HCT116 (cell line): ENCODE results near the gene MICAL3. TPM values are rescaled to one million over a fixed set of nuclear protein-coding genes. Genes with fewer than 3 reads are reported as not detected.

Source experiments
- ATAC-seq: fragments of 200-7000 bp; cut with Tn5 transposase; 2 replicates; pipeline ENCODE4 v1.9.1; 2020; ENCODE audit warnings: mild to moderate bottlenecking, moderate library complexity
- BruUV-seq: library from RNA; stranded (reverse); fragments of 400-500 nt; replicated peaks from 2 replicates; lab custom pipeline; 2021; lab: Mats Ljungman, UMichigan
- CTCF ChIA-PET: fragments of 300-600 bp; sonication (Branson Sonifier 250); formaldehyde crosslinking; loops from one replicate; lab custom pipeline; 2021; ENCODE audit warnings: antibody characterized with exemption; lab: Charles Lee
- POLR2A ChIA-PET: fragments of 300-600, 350-600 bp; sonication (Branson Sonifier 250); formaldehyde crosslinking; loops from one replicate; lab custom pipeline; 2021; ENCODE audit warnings: antibody characterized with exemption; lab: Charles Lee
- RAD21 ChIA-PET, 2 experiments: fragments of 300-600 bp; sonication (Branson Sonifier 250); formaldehyde crosslinking; loops; one replicate each; lab custom pipeline; 2023; ENCODE audit warnings: low total read pairs in 2 of 2; ENCODE audit not compliant: uncharacterized antibody in 2 of 2, unreplicated experiment in 2 of 2, low non-redundant PET in 1 of 2; lab: Charles Lee
- DNase-seq: peaks from one replicate; pipeline ENCODE4 v3.0.0-alpha.2; 2010; ENCODE audit warnings: low read depth, low spot score
- H2AFZ ChIP-seq: fragments of 200-600 bp; shearing (Covaris generic), sonication (generic); 2 replicates; pipeline ENCODE4 v1.6.1; 2017; ENCODE audit warnings: low read depth, mixed run types, mixed read lengths, antibody characterized with exemption, low read length; ENCODE audit not compliant: poor library complexity, severe bottlenecking
- H3K27ac ChIP-seq: 2 replicates; pipeline ENCODE4 v1.5.1; 2012; ENCODE audit warnings: low read depth, low read length
- H3K27me3 ChIP-seq: fragments of 200-600 bp; sonication (generic); 2 replicates; pipeline ENCODE4 v1.6.1; 2016; ENCODE audit warnings: mixed run types, low read length, mixed read lengths; ENCODE audit not compliant: insufficient read depth
- H3K36me3 ChIP-seq, 2 experiments: fragments of 200-500 bp in 1 of 2; fragments of 200-600 bp in 1 of 2; sonication (Bioruptor generic) in 1 of 2; sonication (generic) in 1 of 2; 2 replicates each; pipeline versions ENCODE4 v1.5.1 to v1.6.1; 2014 to 2016; ENCODE audit warnings: low read length in 2 of 2, inconsistent platforms in 1 of 2, mixed read lengths in 1 of 2, mixed run types in 1 of 2; ENCODE audit not compliant: insufficient read depth in 2 of 2, control insufficient read depth in 1 of 2
- H3K4me1 ChIP-seq, 2 experiments: fragments of 200-600 bp in 1 of 2; sonication (generic) in 1 of 2; 2 replicates each; pipeline versions ENCODE4 v1.5.1 to v1.6.1; 2012 to 2017; ENCODE audit warnings: low read length in 2 of 2, inconsistent platforms in 1 of 2, mild to moderate bottlenecking in 1 of 2, mixed read lengths in 1 of 2, mixed run types in 1 of 2, moderate library complexity in 1 of 2; ENCODE audit not compliant: insufficient read depth in 2 of 2, control insufficient read depth in 1 of 2
- H3K4me2 ChIP-seq: fragments of 200-600 bp; sonication (generic); 2 replicates; pipeline ENCODE4 v1.6.1; 2017; ENCODE audit warnings: mixed run types, low read length, mixed read lengths
- H3K4me3 ChIP-seq, 2 experiments: fragments of 200-600 bp in 1 of 2; sonication (generic) in 1 of 2; replicated peaks in 1 of 2; 2 replicates each; pipeline ENCODE4 v1.5.1; 2011 to 2016; ENCODE audit warnings: low read length in 2 of 2, control low read depth in 1 of 2, low read depth in 1 of 2, mild to moderate bottlenecking in 1 of 2, mixed read lengths in 1 of 2, mixed run types in 1 of 2
- H3K79me2 ChIP-seq: fragments of 200-600 bp; sonication (generic); 2 replicates; pipeline ENCODE4 v1.6.1; 2017; ENCODE audit warnings: mild to moderate bottlenecking, mixed run types, low read length, moderate library complexity, mixed read lengths; ENCODE audit not compliant: insufficient read depth
- H3K9ac ChIP-seq: fragments of 200-600 bp; sonication (generic); 2 replicates; pipeline ENCODE4 v1.6.1; 2016; ENCODE audit warnings: low read length, mixed read lengths
- H3K9me2 ChIP-seq: fragments of 200-600 bp; sonication (generic), shearing (Covaris generic); 2 replicates; pipeline ENCODE4 v1.6.1; 2017; ENCODE audit warnings: mixed run types, mild to moderate bottlenecking, moderate library complexity; ENCODE audit not compliant: insufficient read depth
- H3K9me3 ChIP-seq, 2 experiments: fragments of 200-500 bp in 1 of 2; fragments of 200-600 bp in 1 of 2; sonication (Bioruptor generic) in 1 of 2; sonication (generic) in 1 of 2; 2 replicates each; pipeline ENCODE4 v1.6.1; 2014 to 2017; ENCODE audit warnings: low read length in 2 of 2, mixed read lengths in 2 of 2, inconsistent platforms in 1 of 2, low read depth in 1 of 2, mild to moderate bottlenecking in 1 of 2, mixed run types in 1 of 2, moderate library complexity in 1 of 2; ENCODE audit not compliant: control insufficient read depth in 1 of 2, insufficient read depth in 1 of 2
- H4K20me1 ChIP-seq: fragments of 200-600 bp; sonication (generic), shearing (Covaris generic); 2 replicates; pipeline ENCODE4 v1.6.1; 2017; ENCODE audit warnings: mixed run types, mild to moderate bottlenecking, moderate library complexity; ENCODE audit not compliant: insufficient read depth
- CBX3 ChIP-seq: IDR thresholded peaks from 2 replicates; pipeline ENCODE4 v1.6.1; 2012; ENCODE audit warnings: low read depth
- CEBPB ChIP-seq: IDR thresholded peaks from 2 replicates; pipeline ENCODE4 v1.6.1; 2012; ENCODE audit warnings: low read depth
- EGR1 ChIP-seq: IDR thresholded peaks from 2 replicates; pipeline ENCODE4 v1.6.1; 2012; ENCODE audit warnings: low read depth
- EZH2phosphoT487 ChIP-seq: fragments of 200-600 bp; IDR thresholded peaks from 2 replicates; pipeline ENCODE4 v1.6.1; 2018; ENCODE audit warnings: antibody characterized with exemption, borderline replicate concordance
- POLR2A ChIP-seq: IDR thresholded peaks from 2 replicates; pipeline ENCODE4 v1.7.0; 2011; ENCODE audit warnings: borderline replicate concordance; ENCODE audit not compliant: insufficient read depth, insufficient read length; ENCODE audit errors: extremely low read depth
- RAD21 ChIP-seq: IDR thresholded peaks from 2 replicates; pipeline ENCODE4 v1.6.1; 2012; ENCODE audit warnings: low read depth, mild to moderate bottlenecking
- REST ChIP-seq: IDR thresholded peaks from 2 replicates; pipeline ENCODE4 v1.6.1; 2012; ENCODE audit warnings: low read depth
- SIN3A ChIP-seq: IDR thresholded peaks from 2 replicates; pipeline ENCODE4 v1.6.1; 2012; ENCODE audit warnings: low read depth
- SP1 ChIP-seq: IDR thresholded peaks from 2 replicates; pipeline ENCODE4 v1.6.1; 2012; ENCODE audit warnings: low read depth
- TCF7L2 ChIP-seq: IDR thresholded peaks from 2 replicates; pipeline ENCODE4 v1.7.0; 2011; ENCODE audit warnings: borderline replicate concordance, inconsistent platforms; ENCODE audit not compliant: insufficient read depth, insufficient read length; ENCODE audit errors: extremely low read depth
- ZFX ChIP-seq: fragments of 450-650 bp; IDR thresholded peaks from 2 replicates; pipeline ENCODE4 v1.6.1; 2017
- ZNF274 ChIP-seq: fragments of 200-500 bp; sonication (Bioruptor generic); IDR thresholded peaks from 2 replicates; pipeline ENCODE4 v1.6.1; 2014; ENCODE audit warnings: mild to moderate bottlenecking, low read depth, low read length, inconsistent platforms
- intact Hi-C: fragments of 100-400 bp; cut with micrococcal nuclease; formaldehyde crosslinking; loops from 2 replicates; pipeline ENCODE4 v1.10.0; 2022
- total RNA-seq: library from RNA; stranded (reverse); gene quantifications from one replicate; pipeline ENCODE4 v1.2.1, GENCODE V29; 2021; ENCODE audit not compliant: unreplicated experiment
- TF ChIP-seq, protein P1 (sequence below): IDR thresholded peaks from 2 replicates; pipeline ENCODE4 v1.6.1; 2012
- TF ChIP-seq, protein P2 (sequence below), 3 experiments: fragments of 200-600 bp in 1 of 3; sonication (generic) in 1 of 3; IDR thresholded peaks in 2 of 3; conservative IDR thresholded peaks in 1 of 3; 2 replicates each; pipeline ENCODE4 v1.5.1; 2012 to 2017; ENCODE audit warnings: low read depth in 2 of 3, low read length in 2 of 3, antibody characterized with exemption in 1 of 3, borderline replicate concordance in 1 of 3, control low read depth in 1 of 3, mild to moderate bottlenecking in 1 of 3, mixed read lengths in 1 of 3, mixed run types in 1 of 3, moderate library complexity in 1 of 3; ENCODE audit not compliant: insufficient read depth in 1 of 3

Gene MICAL3
- total RNA-seq, 1 experiment from 2014 or later: 30.8 TPM

DNA sequence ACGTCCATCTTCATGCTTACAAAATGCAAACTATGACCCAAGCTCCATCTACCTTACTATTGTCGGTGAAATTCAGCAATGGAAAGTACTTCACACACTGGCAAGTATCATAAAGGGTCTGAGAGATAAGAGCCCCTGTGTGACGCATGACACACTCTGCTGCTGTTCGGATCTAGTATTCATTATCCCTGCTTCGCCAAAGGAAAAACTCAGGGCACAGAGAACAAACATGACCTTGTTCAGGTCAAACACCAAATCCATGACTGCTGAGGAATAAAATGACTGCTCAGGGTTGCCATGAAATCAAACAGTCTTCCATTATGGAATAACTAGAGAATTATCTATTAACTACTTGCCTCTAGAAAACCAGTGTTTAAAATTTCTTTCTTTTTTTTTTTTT lies 73.0 kb downstream of the MICAL3 start:
- Histone ChIP-seq H3K9ac (no peak overlapping the region), H3K9me2 (no peaks in the 10 kb centered on the region), H3K4me3 (no peak overlapping the region), H3K79me2 (peaks cover 94% of the 10 kb centered on the region), H3K36me3 (no peaks in the 10 kb centered on the region; a peak in 1 of 4 replicates), H3K27ac (no peak overlapping the region), H4K20me1 (no peaks in the 10 kb centered on the region), H2AFZ (no peak overlapping the region), H3K27me3 (no peaks in the 10 kb centered on the region), H3K4me2 (no peak overlapping the region), H3K4me1 (peaks cover 0 to 11% of the 10 kb centered on the region in 2 experiments; a peak in 1 of 4 replicates), H3K9me3 (no peaks in the 10 kb centered on the region)
- intact Hi-C loops: no loop called here
- CTCF ChIA-PET: no interaction called here
- RAD21 ChIA-PET: no interaction called here
- TF ChIP-seq CEBPB (no peak), EZH2phosphoT487 (no peak), SIN3A (no peak)
- ATAC-seq (no peak), DNase-seq (no peak)
- POLR2A ChIA-PET: no interaction called here
- no TSS peak for BruUV-seq

DNA sequence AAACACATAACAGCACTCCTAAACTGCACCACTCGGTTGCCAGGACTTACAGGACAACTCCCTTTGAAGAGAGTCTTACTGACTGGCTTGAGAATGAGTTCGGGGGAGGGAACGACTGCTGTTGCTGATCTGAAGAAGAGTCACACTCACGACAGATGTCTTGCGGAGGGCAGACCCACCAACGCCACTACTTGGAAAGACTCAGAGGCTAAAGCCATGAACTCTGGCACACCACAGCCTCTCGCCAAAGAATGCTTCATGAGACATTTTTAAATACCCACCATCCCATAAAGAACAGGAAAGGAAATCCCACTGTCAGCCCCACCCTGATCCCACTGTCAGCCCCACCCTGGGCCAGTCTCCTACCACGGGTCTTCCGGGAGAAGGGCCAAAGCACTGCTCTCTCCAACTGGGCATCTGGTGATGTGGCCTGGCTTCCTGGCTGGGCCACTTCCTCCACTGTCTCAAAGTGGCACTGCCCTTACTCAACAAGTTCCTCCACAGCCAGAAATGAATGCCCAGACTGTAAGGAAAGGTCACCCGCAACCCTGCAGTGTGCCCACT lies 73.6 kb downstream of the MICAL3 start:
- no TSS peak for BruUV-seq
- Histone ChIP-seq H3K27me3 (no peaks in the 10 kb centered on the region), H3K4me3 (no peak overlapping the region), H4K20me1 (no peaks in the 10 kb centered on the region), H3K27ac (no peak overlapping the region), H3K9me2 (no peaks in the 10 kb centered on the region), H3K9ac (no peak overlapping the region), H3K4me2 (no peak overlapping the region), H3K36me3 (no peaks in the 10 kb centered on the region; a peak in 1 of 4 replicates), H2AFZ (no peak overlapping the region), H3K79me2 (peaks cover 94% of the 10 kb centered on the region), H3K9me3 (no peaks in the 10 kb centered on the region), H3K4me1 (peaks cover 0 to 11% of the 10 kb centered on the region in 2 experiments; a peak in 1 of 4 replicates)
- no peak for ATAC-seq
- intact Hi-C loops: no loop called here
- RAD21 ChIA-PET: no interaction called here
- no peak for DNase-seq
- POLR2A ChIA-PET: no interaction called here
- CTCF ChIA-PET: no interaction called here
- no peak for TF ChIP-seq ZNF274
- no peak for TF ChIP-seq SP1
- TF ChIP-seq POLR2A: no peak
- TF ChIP-seq RAD21: no peak
- no peak for TF ChIP-seq ZFX
- TF ChIP-seq CBX3: no peak
- TF ChIP-seq EZH2phosphoT487: no peak
- TF ChIP-seq, protein P1, sequence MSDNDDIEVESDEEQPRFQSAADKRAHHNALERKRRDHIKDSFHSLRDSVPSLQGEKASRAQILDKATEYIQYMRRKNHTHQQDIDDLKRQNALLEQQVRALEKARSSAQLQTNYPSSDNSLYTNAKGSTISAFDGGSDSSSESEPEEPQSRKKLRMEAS: no peak
- TF ChIP-seq, protein P2, sequence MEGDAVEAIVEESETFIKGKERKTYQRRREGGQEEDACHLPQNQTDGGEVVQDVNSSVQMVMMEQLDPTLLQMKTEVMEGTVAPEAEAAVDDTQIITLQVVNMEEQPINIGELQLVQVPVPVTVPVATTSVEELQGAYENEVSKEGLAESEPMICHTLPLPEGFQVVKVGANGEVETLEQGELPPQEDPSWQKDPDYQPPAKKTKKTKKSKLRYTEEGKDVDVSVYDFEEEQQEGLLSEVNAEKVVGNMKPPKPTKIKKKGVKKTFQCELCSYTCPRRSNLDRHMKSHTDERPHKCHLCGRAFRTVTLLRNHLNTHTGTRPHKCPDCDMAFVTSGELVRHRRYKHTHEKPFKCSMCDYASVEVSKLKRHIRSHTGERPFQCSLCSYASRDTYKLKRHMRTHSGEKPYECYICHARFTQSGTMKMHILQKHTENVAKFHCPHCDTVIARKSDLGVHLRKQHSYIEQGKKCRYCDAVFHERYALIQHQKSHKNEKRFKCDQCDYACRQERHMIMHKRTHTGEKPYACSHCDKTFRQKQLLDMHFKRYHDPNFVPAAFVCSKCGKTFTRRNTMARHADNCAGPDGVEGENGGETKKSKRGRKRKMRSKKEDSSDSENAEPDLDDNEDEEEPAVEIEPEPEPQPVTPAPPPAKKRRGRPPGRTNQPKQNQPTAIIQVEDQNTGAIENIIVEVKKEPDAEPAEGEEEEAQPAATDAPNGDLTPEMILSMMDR (IDR thresholded peaks at IDR 0.05 in 2 of 3, conservative IDR thresholded peaks at IDR 0.05 in 1 of 3; ENCODE audit: borderline replicate concordance in 1 of 3, insufficient read depth in 1 of 3, low read depth in 2 of 3, low read length in 2 of 3): no peak
- no peak for TF ChIP-seq TCF7L2
- TF ChIP-seq REST: no peak
- no peak for TF ChIP-seq EGR1
